ENCODE results near the gene NME5.

Gene NME5

GRCh38 chr5:138132543-138132942, 6.7 kb downstream of the NME5 start:
- no peak for DNase-seq

- no peak for DNase-seq
Observed at GRCh38 chr5:138129347-138129746, 9.9 kb downstream of the NME5 start.

- DNase-seq, result no peak
Observed at GRCh38 chr5:138128334-138128733, 10.9 kb downstream of the NME5 start.

- DNase-seq, result no peak
Observed at GRCh38 chr5:138115254-138115653, 24.0 kb downstream of the NME5 start.

GRCh38 chr5:138111937-138112336, 27.3 kb downstream of the NME5 start:
- DNase-seq, result no peak

GRCh38 chr5:138111181-138111580, 28.0 kb downstream of the NME5 start:
- no peak for DNase-seq

- DNase-seq, result no peak
Observed at GRCh38 chr5:138110266-138110963, 28.8 kb downstream of the NME5 start.

- DNase-seq, result no peak
Observed at GRCh38 chr5:138109463-138110265, 29.6 kb downstream of the NME5 start.

- DNase-seq, result no peak
Observed at GRCh38 chr5:138107213-138107612, 32.0 kb downstream of the NME5 start.

GRCh38 chr5:138105709-138106108, 33.5 kb downstream of the NME5 start:
- DNase-seq, result no peak

GRCh38 chr5:138103319-138103637, 36.0 kb downstream of the NME5 start:
- no peak for DNase-seq

GRCh38 chr5:138102454-138103318, 36.5 kb downstream of the NME5 start:
- no peak for DNase-seq

GRCh38 chr5:138096997-138097828, 42.0 kb downstream of the NME5 start:
- DNase-seq, result no peak

GRCh38 chr5:138096363-138096762, 42.9 kb downstream of the NME5 start:
- DNase-seq, result no peak

- no peak for DNase-seq
Observed at GRCh38 chr5:138095100-138095907, 43.9 kb downstream of the NME5 start.

- DNase-seq, result no peak
Observed at GRCh38 chr5:138093036-138093435, 46.2 kb downstream of the NME5 start.

GRCh38 chr5:138092301-138092700, 46.9 kb downstream of the NME5 start:
- no peak for DNase-seq

GRCh38 chr5:138091685-138092084, 47.5 kb downstream of the NME5 start:
- no peak for DNase-seq

GRCh38 chr5:138083702-138084101, 55.5 kb downstream of the NME5 start, which contains the start of gene WNT8A:
TSS of gene WNT8A (plus strand) at chr5:138084033. CDS start at chr5:138084128, 95 bp downstream.
- no peak for DNase-seq

- no peak for DNase-seq
Observed at GRCh38 chr5:138082033-138082432, 57.2 kb downstream of the NME5 start.

- DNase-seq, result no peak
Observed at GRCh38 chr5:138078006-138078643, 61.1 kb downstream of the NME5 start.

Data from NCI-H526 (cell line).